ENCODE results near the gene APBA2. TPM values are rescaled to one million over a fixed set of nuclear protein-coding genes. Genes with fewer than 3 reads are reported as not detected.

Gene APBA2
- total RNA-seq, 4 donors from 2014 or later, result 1.6 to 8.2 (median 2.5) TPM

DNA sequence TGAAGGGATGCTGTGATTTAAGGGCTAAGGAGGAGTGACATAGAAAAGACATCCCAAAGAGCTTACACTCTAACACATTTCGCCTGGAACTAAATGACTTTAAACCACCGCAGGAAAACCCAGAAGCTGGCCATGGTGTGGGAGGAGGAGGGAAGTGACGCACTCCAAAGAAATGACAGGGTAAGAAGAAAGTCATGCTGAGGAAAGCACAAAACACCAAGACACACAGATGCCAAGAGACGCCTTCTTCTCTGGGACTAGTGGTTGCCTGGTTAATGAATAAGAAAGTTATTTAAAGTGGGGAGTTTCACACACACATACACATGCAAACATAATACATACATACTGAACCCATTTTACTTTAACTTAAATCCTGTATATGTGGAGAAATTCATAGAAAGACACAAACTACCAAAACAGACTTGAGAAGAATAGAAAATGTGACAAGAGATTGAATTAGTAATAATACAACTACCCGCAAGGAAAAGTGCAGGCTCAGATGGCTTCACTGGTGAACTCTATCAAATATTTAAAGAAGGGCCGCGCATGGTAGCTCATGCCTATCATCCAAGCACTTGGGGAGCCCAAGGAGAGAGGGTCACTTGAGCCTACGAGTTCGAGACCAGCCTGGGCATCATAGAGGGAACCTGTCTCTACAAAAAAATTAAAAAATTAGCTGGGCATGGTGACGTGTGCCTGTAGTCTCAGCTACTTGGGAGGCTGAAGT lies 258.3 kb downstream of the APBA2 start:
- Histone ChIP-seq H3K4me1 (peaks cover 0 to 14% (median 3%) of the 10 kb centered on the region in 4 donors), H3K27ac (no peak overlapping the region), H3K4me3 (no peak overlapping the region), H3K36me3 (no peaks in the 10 kb centered on the region), H3K9me3 (no peaks in the 10 kb centered on the region), H3K27me3 (peaks cover 6% of the 10 kb centered on the region)
- TF ChIP-seq POLR2AphosphoS5 (IDR thresholded peaks at IDR 0.05) (no peak), EP300 (IDR thresholded peaks at IDR 0.05; ENCODE audit: low read depth) (no peak), POLR2A (IDR thresholded peaks at IDR 0.05) (no peak)
- TF ChIP-seq, protein P1, sequence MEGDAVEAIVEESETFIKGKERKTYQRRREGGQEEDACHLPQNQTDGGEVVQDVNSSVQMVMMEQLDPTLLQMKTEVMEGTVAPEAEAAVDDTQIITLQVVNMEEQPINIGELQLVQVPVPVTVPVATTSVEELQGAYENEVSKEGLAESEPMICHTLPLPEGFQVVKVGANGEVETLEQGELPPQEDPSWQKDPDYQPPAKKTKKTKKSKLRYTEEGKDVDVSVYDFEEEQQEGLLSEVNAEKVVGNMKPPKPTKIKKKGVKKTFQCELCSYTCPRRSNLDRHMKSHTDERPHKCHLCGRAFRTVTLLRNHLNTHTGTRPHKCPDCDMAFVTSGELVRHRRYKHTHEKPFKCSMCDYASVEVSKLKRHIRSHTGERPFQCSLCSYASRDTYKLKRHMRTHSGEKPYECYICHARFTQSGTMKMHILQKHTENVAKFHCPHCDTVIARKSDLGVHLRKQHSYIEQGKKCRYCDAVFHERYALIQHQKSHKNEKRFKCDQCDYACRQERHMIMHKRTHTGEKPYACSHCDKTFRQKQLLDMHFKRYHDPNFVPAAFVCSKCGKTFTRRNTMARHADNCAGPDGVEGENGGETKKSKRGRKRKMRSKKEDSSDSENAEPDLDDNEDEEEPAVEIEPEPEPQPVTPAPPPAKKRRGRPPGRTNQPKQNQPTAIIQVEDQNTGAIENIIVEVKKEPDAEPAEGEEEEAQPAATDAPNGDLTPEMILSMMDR (IDR thresholded peaks at IDR 0.05), result no peak
- no peak for DNase-seq
- in situ Hi-C loops (cut with MboI; ENCODE audit: low pct_ligation_motif_present in 1 of 4, low pct_unique_long_range_greater_than_20kb in 1 of 4, low sequenced_read_pairs in 3 of 4) (no loop called here), intact Hi-C loops (cut with DNase I; ENCODE audit: low total_unique reads) (no loop called here)
- 84 to 87% methylated on average over 10 of the region's 10 CpGs for WGBS, 2 donors (ENCODE audit: low coverage in 1 of 2)

- intact Hi-C loops (cut with DNase I; ENCODE audit: low total_unique reads), result no loop called here
- no peak for TF ChIP-seq EP300 (IDR thresholded peaks at IDR 0.05; ENCODE audit: low read depth)
- TF ChIP-seq POLR2AphosphoS5 (IDR thresholded peaks at IDR 0.05), result no peak
- no peak for TF ChIP-seq POLR2A (IDR thresholded peaks at IDR 0.05)
- H3K4me3 ChIP-seq, result no peak overlapping the region
- H3K36me3 ChIP-seq, result no peaks in the 10 kb centered on the region
- in situ Hi-C loops (cut with MboI; ENCODE audit: low pct_ligation_motif_present in 1 of 4, low pct_unique_long_range_greater_than_20kb in 1 of 4, low sequenced_read_pairs in 3 of 4), result no loop called here
- no peaks in the 10 kb centered on the region for H3K27me3 ChIP-seq
- 79% methylated on average over 18 of the region's 18 CpGs; no CpG with 5 or more reads in 1 of the 2 donors for WGBS, 2 donors (ENCODE audit: low coverage in 1 of 2)
- H3K27ac ChIP-seq, result no peak overlapping the region
- H3K4me1 ChIP-seq, result no peaks in the 10 kb centered on the region
- DNase-seq, result no peak
- H3K9me3 ChIP-seq, result no peaks in the 10 kb centered on the region
Measured at GRCh38 chr15:29149738-29150075, 263.9 kb downstream of the APBA2 start.

DNA sequence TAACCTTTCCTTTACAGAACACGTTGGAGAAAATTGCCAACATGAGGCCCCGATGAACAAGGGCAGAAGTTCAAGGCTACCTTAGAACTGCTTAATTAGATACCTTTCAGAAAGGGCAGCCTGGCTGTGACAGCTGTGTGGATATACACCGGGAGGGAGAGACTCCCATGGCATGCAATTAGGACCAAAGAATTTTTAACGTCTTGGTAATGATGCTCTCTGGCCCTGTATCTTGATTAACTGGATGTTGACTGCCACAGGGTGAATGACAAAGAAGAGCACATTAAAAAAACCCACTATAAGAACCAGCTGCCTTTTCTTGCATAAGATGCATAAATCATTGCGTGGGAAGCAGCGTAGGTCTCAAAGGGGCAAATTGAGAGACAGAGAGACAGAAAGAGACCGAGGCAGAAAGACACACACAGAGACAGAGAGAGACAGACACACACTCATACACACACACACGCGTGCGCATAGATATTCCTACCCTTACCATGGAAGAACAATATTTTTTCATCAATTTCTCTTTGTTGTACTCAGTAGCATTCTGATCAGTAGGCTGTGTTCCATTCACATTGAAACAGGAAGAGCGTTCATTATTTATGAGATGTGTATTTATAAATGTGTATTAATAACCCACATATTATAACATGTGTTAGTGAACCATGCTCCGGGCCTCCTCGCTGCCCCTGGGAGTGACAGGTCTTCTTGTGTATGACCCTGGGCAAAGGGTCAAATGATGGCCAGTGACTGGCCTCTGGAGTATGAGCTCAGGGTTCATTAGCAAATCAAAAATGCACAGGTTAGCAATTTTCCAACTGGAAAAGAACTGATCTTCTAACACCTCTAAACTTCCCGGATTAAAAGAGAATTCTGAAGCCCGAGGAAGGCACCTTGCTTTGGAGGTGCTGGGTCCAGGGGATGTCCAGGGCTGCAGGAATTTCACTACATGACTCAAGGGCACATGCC lies 265.0 kb downstream of the APBA2 start:
- intact Hi-C loops (cut with DNase I; ENCODE audit: low total_unique reads) (no loop called here), in situ Hi-C loops (cut with MboI; ENCODE audit: low pct_ligation_motif_present in 1 of 4, low pct_unique_long_range_greater_than_20kb in 1 of 4, low sequenced_read_pairs in 3 of 4) (no loop called here)
- 71 to 90% methylated on average over 7 to 15 of the region's 15 CpGs for WGBS, 2 donors (ENCODE audit: low coverage in 1 of 2)
- TF ChIP-seq EP300 (IDR thresholded peaks at IDR 0.05; ENCODE audit: low read depth), result no peak
- no peak for TF ChIP-seq POLR2A (IDR thresholded peaks at IDR 0.05)
- TF ChIP-seq, protein P1 (IDR thresholded peaks at IDR 0.05), result no peak
- Histone ChIP-seq H3K27ac (no peak overlapping the region), H3K4me3 (no peak overlapping the region), H3K4me1 (no peaks in the 10 kb centered on the region), H3K27me3 (no peaks in the 10 kb centered on the region), H3K9me3 (no peaks in the 10 kb centered on the region), H3K36me3 (no peaks in the 10 kb centered on the region)
- no peak for DNase-seq

GRCh38 chr15:29151484-29151857 lies 265.7 kb downstream of the APBA2 start:
- intact Hi-C loops (cut with DNase I; ENCODE audit: low total_unique reads) (no loop called here), in situ Hi-C loops (cut with MboI; ENCODE audit: low pct_ligation_motif_present in 1 of 4, low pct_unique_long_range_greater_than_20kb in 1 of 4, low sequenced_read_pairs in 3 of 4) (no loop called here)
- no peak overlapping the region for H3K27ac ChIP-seq
- TF ChIP-seq POLR2A (IDR thresholded peaks at IDR 0.05) (no peak), EP300 (IDR thresholded peaks at IDR 0.05; ENCODE audit: low read depth) (no peak), POLR2AphosphoS5 (IDR thresholded peaks at IDR 0.05) (no peak)
- TF ChIP-seq, protein P1 (IDR thresholded peaks at IDR 0.05), result no peak
- H3K27me3 ChIP-seq, result no peaks in the 10 kb centered on the region
- H3K9me3 ChIP-seq, result no peaks in the 10 kb centered on the region
- DNase-seq, result no peak
- H3K4me1 ChIP-seq, result no peaks in the 10 kb centered on the region
- no peak overlapping the region for H3K4me3 ChIP-seq
- 94% methylated on average over 14 of the region's 14 CpGs; no CpG with 5 or more reads in 1 of the 2 donors for WGBS, 2 donors (ENCODE audit: low coverage in 1 of 2)
- no peaks in the 10 kb centered on the region for H3K36me3 ChIP-seq

Data from transverse colon (tissue), 4 donors.